NCI-H1048 (cell line): ENCODE measurements around the gene SLC26A6.

ENCODE experiments used
- DNase-seq: peaks from one replicate; lab custom pipeline; 2025; lab: John Stamatoyannopoulos, UW

Gene SLC26A6

DNA sequence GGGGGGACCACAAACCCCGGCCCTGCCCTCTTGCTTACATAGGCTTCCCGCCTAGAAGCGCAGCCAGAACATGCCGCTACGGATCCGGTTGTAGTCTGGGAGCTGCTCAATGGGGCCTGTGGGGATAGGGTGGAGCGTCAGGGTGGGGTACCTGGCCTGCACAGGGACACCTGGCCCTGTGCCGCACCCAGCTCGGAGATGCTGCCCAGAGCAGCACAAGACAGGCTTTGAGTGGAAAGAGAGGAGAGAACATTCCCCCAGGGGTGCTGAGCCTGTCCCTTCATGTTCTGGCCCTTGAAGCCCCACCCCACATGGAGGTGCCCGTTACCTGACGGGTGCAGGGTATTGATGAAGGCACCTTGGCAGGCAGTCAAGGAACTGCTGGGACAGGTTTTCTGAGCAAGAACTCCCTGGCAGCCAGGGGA is 36.2 kb downstream of the SLC26A6 start:
- DNase-seq: no peak

DNA sequence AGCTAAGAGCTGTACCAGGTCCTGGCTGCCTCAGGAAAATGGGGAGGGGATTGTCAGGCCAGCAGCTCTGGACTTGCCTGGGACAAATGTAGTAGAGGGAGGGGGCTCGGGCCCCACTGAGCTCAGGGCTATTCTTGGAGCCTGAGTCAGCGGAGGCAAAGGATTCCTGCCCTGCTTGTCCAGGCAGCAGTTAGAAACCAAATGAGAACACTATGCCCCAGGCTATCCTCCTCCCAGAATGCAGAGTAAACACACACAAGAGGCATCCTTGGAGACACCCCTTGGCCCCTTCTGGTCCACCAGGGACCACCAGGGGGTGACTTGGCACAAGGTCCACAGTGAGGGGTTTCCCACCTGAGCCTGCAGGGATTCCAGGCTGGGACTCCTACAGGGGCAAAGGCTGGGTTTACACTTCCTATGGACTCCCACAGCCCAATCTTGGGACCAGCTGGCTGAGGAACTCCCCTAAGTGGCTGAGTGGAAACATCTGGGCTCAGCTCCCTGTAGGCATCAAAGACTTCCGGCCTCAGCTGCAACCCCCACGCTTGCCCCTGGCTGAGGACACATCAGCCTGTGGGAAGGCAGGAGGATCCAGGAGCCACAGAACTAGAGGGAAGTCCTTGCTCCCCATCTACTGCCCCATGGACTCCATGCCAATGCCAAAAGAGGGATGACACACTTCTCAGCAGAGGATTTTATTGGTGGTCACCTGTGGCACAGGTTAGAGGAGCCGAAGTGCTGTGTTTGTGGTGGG is 36.8 kb downstream of the SLC26A6 start:
- no peak for DNase-seq

DNA sequence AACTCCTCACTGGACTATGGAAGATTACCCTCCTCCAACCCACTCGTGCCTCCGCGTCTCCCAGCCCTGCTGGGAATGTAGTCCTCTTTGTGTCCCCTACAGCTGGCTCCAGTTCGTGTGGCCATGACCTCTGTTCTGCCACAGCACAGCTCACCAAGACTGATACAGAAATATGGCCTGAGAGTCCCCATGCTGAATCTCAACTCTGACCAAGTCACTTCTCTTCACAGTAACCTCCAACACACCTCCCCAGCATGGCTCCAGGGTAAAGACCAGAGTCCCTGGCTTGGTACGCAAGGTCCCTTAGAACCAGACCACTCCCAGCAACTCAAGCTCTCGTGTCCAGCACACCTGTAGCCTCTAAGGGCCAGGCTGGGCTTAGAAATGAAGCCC is 37.9 kb downstream of the SLC26A6 start:
- no peak for DNase-seq

GRCh38 chr3:48596676-48597407 is 38.4 kb downstream of the SLC26A6 start:
- no peak for DNase-seq

GRCh38 chr3:48596157-48596556 is 39.1 kb downstream of the SLC26A6 start:
- DNase-seq: no peak

DNA sequence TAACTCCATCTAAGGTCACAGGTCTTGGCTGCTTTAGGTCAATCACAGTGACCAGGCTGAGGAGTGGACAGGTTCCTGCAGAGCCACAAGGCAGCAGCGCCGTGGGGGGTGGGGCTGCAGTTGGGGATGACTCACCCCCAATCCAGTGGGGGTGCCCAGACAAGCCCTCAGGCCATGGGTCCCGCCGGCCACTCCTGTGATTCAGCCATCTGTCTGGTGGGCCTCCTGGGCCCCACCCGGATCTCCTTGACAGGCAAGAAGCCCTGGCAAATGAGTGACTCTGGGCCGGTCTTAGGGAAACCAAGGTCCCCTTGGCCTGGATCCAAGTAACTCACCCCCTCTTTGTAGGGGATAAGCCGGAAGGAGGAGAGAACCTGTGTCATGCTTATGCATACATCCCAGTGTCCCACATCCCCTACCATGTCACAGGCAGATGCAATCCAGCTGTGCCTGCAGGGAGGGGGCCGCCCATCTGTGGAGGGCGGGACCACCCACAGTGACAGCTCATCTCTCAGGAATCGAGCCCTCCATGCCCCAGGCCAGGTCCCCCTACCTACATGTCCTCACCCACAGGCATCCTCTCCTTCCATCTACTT is 39.6 kb downstream of the SLC26A6 start:
- DNase-seq: no peak

DNA sequence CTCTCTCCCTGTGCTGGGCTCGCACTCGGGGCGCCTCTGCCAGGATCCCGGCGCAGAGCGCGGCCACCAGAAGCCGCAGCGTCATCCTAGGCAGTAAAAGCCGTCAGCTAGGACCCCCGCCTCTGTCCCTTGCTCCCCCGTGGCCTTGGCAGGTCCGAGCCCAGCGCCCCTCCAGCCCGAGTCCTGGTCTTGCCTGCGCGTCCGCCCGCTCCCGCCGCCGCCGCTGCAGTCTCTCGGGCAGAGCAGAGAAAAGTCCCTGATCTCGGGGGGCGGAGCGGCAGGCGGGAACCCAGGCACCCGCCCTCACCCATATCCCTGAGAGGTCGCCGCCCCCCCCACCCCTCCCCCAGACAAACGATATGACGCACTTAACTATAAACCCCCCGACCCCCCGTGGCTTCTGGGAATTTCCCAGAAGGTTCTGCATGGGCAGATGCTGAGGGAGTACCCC is 40.2 kb downstream of the SLC26A6 start, which contains the start of gene COL7A1:
Gene COL7A1 (minus strand): TSS at position 255 of the 451 bp plus-strand sequence. CDS start 170 bp downstream, at position 85.
- DNase-seq: no peak

- DNase-seq: no peak
Observed at GRCh38 chr3:48594417-48595049, 40.7 kb downstream of the SLC26A6 start.

GRCh38 chr3:48593337-48593736 is 41.9 kb downstream of the SLC26A6 start:
- no peak for DNase-seq

DNA sequence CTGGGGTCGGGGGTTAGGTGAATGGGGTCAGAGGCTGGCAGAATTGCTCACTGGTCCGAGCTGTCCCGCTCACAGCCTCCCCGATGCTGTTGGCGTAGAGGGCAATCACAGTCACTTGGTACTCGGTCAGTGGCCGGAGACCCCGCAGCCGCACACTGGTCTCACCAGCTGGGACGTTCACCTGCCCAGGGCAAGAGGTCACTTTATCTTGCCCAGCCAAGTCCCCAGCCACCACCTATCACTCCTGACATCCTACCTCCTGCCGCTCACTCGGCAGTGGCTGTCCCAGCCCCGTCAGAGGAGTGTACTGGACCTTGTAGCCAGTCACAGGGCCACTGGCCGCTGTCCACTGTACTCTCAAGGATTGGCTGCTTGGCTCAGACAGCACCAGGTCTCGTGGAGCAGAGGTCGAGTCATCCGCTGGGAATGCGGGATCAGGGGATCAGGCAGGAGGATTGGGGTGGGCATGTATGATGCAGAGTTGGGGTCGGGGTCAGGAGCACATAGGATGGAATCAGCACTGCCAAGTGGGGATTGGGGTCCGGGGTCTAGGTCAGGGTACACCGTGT is 42.7 kb downstream of the SLC26A6 start:
- DNase-seq: no peak

DNA sequence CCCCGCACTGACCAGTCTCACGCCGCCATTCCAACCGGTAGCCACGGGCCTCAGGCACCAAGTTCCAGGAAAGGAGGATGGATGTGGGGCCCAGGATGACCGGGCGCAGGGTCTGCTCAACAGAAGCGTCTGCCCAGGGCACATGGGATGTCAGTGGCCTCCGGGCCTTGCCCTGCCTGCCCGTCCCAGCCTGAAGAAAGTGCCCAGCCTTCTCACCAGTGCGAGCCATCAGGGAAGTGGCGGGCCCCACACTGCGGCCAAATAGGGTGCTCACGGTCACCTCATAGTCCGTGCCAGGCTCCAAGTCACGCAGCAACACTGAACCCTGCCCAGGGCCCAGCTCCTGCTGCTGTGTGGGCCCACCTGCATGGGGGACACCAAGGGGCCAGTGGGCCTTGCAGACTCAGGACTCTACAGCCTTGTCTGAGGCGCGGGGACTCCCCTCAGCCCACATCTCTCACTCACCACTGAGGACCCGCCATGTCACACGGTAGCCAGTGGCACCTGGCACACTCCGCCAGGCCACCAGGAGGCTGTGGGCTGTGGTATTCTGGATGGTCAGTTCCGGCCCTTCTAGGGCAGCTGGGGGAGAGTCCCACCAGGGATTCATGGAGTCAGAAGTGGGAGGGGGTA is 43.3 kb downstream of the SLC26A6 start:
- DNase-seq: no peak

- DNase-seq: no peak
Observed at GRCh38 chr3:48591436-48591835, 43.8 kb downstream of the SLC26A6 start.

DNA sequence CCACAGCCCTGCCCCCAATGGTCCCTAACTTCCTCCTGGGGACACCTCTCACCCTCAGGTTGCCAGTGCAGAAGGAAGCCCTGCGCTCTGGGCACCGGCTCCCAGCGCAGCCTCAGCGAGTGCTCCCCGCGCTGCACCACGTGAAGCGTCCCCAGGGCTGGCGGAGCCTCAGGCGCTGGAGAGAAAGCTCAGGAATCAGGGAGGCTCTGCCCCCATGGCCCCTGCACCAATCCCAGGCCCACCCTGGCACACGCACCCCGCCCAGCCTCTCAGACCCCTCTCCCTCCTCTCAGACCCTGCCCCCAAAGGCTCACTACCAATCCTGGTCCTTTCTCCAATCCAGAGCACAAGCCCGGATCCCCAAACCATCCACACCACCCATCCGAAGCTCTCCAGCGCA is 47.0 kb downstream of the SLC26A6 start:
- DNase-seq: no peak

- DNase-seq: no peak
Observed at GRCh38 chr3:48587686-48588085, 47.6 kb downstream of the SLC26A6 start.

- no peak for DNase-seq
Observed at GRCh38 chr3:48585411-48585810, 49.9 kb downstream of the SLC26A6 start.

DNA sequence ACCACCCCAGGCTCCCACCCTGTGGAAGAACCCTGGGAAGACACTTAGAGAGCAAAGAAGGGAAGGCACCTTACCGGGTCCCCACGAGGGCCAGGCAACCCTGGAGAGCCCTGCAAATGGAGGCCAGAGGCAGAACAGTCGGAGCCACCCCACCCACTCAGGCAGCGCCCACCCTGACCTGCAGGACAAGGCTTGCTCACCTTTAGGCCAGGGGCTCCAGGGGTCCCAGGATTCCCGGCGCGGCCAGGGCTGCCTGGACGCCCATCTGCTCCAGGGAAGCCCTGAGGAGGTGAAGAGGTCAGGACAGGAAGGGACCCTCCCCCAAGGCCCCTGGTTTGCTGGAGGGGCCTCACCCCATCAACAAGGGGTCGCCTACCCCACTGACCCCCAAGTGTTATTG is 50.4 kb downstream of the SLC26A6 start:
- DNase-seq: no peak

DNA sequence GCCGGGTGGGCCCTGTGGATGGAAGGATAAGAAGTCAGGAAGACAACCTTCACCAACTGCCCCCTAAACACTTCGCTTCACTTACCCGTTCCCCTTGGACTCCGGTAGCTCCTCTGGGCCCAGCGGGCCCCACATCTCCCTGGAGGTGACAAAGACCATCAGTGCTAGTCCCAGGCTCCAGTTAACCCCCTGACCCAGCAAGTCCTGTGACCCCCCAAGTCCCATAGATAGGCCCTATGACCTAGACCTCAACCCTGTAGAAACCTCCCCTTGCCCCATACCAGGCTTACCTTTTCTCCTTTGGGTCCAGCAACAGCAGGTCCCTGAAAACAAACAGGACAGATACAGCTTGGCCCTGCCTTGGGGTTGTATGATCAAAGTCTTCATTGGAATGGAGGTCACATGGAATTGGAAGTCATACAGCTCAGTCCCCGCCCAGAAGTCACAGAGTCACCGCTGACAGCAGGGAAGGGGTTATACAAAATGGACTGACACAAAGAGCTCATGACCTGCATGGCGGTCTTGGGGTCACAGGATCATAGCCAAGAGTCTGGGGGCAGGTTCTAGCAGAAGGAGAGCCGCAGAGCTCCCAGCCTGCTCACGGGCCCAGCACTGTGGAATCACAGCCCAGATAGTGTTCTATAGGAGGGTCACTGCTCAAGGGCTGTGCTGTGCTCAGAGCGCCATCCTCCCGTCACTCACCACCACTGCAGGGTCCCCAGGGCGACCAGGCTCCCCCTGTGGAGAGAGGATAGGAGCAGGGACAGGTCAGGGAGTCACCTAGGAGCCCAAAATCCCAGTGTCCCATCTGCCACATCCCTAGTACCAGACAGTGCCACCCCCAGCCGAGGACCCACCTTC is 53.4 kb downstream of the SLC26A6 start:
- no peak for DNase-seq

GRCh38 chr3:48576647-48577046 is 58.6 kb downstream of the SLC26A6 start:
- no peak for DNase-seq
